ENCODE measurements around the gene SMAD7. TPM values are rescaled to one million over a fixed set of nuclear protein-coding genes. Genes with fewer than 3 reads are reported as not detected.

Gene SMAD7
- total and polyA plus RNA-seq, 2 experiments from 2014 or later: 11.8 to 29.8 TPM

DNA sequence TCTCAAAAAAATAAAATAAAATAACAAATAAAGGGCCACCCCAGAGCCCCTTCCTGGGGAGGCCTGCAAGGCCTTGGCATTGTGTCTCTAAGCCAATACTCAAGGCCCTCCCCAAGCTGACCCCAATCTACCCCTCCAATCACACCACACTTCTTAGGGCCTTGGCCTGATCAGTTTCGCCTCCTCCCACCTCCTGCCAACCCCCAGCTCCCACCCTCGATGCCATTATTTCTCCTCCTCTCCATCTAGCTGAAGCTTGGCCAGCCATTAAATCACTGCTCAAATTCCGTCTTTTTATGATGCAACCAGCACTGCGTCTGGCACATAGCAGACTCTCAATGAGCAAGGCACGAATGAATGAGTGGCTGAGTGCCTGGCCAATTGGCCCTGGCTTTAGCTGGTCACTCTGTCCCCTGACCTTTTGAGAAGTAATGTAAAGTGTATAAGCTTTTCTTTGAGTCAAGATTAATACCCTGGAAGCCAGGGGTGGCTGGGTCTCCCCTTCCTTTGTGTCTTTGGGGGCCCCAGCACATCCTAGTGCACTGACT, 55.9 kb downstream of the SMAD7 start:
- Histone ChIP-seq H3K4me2 (no peak overlapping the region), H3K36me3 (ENCODE audit: insufficient read depth) (no peaks in the 10 kb centered on the region), H3K79me2 (replicated peaks; ENCODE audit: insufficient read depth) (no peaks in the 10 kb centered on the region), H3K27ac (ENCODE audit: low read depth) (no peak overlapping the region), H3K9me2 (ENCODE audit: insufficient read depth) (no peaks in the 10 kb centered on the region), H4K20me1 (replicated peaks; ENCODE audit: insufficient read depth) (no peaks in the 10 kb centered on the region), H3K27me3 (ENCODE audit: insufficient read depth) (no peaks in the 10 kb centered on the region), H3K4me1 (ENCODE audit: insufficient read depth) (peaks cover 7% of the 10 kb centered on the region), H2AFZ (peak overlapping the region; percentile 43; the same call in 1 of the 2 replicates), H3F3A (replicated peaks; ENCODE audit: low read depth) (no peaks in the 10 kb centered on the region), H3K4me3 (no peak overlapping the region)
- Mint-ChIP-seq H3K4me3 (no peak overlapping the region), H3K36me3 (ENCODE audit: low read depth) (no peaks in the 10 kb centered on the region), H3K27me3 (ENCODE audit: insufficient read depth, low read depth, poor library complexity) (no peaks in the 10 kb centered on the region), H3K9me3 (no peaks in the 10 kb centered on the region), H3K4me1 (peaks cover 16% of the 10 kb centered on the region), H3K27ac (no peak overlapping the region)
- DNase-seq (ENCODE audit: low spot score): no peak
- TF ChIP-seq, protein P1, sequence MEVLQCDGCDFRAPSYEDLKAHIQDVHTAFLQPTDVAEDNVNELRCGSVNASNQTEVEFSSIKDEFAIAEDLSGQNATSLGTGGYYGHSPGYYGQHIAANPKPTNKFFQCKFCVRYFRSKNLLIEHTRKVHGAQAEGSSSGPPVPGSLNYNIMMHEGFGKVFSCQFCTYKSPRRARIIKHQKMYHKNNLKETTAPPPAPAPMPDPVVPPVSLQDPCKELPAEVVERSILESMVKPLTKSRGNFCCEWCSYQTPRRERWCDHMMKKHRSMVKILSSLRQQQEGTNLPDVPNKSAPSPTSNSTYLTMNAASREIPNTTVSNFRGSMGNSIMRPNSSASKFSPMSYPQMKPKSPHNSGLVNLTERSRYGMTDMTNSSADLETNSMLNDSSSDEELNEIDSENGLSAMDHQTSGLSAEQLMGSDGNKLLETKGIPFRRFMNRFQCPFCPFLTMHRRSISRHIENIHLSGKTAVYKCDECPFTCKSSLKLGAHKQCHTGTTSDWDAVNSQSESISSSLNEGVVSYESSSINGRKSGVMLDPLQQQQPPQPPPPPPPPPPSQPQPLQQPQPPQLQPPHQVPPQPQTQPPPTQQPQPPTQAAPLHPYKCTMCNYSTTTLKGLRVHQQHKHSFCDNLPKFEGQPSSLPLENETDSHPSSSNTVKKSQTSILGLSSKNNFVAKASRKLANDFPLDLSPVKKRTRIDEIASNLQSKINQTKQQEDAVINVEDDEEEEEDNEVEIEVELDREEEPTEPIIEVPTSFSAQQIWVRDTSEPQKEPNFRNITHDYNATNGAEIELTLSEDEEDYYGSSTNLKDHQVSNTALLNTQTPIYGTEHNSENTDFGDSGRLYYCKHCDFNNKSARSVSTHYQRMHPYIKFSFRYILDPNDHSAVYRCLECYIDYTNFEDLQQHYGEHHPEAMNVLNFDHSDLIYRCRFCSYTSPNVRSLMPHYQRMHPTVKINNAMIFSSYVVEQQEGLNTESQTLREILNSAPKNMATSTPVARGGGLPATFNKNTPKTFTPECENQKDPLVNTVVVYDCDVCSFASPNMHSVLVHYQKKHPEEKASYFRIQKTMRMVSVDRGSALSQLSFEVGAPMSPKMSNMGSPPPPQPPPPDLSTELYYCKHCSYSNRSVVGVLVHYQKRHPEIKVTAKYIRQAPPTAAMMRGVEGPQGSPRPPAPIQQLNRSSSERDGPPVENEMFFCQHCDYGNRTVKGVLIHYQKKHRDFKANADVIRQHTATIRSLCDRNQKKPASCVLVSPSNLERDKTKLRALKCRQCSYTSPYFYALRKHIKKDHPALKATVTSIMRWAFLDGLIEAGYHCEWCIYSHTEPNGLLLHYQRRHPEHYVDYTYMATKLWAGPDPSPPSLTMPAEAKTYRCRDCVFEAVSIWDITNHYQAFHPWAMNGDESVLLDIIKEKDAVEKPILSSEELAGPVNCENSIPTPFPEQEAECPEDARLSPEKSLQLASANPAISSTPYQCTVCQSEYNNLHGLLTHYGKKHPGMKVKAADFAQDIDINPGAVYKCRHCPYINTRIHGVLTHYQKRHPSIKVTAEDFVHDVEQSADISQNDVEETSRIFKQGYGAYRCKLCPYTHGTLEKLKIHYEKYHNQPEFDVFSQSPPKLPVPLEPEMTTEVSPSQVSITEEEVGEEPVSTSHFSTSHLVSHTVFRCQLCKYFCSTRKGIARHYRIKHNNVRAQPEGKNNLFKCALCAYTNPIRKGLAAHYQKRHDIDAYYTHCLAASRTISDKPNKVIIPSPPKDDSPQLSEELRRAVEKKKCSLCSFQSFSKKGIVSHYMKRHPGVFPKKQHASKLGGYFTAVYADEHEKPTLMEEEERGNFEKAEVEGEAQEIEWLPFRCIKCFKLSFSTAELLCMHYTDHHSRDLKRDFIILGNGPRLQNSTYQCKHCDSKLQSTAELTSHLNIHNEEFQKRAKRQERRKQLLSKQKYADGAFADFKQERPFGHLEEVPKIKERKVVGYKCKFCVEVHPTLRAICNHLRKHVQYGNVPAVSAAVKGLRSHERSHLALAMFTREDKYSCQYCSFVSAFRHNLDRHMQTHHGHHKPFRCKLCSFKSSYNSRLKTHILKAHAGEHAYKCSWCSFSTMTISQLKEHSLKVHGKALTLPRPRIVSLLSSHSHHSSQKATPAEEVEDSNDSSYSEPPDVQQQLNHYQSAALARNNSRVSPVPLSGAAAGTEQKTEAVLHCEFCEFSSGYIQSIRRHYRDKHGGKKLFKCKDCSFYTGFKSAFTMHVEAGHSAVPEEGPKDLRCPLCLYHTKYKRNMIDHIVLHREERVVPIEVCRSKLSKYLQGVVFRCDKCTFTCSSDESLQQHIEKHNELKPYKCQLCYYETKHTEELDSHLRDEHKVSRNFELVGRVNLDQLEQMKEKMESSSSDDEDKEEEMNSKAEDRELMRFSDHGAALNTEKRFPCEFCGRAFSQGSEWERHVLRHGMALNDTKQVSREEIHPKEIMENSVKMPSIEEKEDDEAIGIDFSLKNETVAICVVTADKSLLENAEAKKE (CRISPR knock-in tag; IDR thresholded peaks at IDR 0.05): no peak
- TF ChIP-seq, protein P2, sequence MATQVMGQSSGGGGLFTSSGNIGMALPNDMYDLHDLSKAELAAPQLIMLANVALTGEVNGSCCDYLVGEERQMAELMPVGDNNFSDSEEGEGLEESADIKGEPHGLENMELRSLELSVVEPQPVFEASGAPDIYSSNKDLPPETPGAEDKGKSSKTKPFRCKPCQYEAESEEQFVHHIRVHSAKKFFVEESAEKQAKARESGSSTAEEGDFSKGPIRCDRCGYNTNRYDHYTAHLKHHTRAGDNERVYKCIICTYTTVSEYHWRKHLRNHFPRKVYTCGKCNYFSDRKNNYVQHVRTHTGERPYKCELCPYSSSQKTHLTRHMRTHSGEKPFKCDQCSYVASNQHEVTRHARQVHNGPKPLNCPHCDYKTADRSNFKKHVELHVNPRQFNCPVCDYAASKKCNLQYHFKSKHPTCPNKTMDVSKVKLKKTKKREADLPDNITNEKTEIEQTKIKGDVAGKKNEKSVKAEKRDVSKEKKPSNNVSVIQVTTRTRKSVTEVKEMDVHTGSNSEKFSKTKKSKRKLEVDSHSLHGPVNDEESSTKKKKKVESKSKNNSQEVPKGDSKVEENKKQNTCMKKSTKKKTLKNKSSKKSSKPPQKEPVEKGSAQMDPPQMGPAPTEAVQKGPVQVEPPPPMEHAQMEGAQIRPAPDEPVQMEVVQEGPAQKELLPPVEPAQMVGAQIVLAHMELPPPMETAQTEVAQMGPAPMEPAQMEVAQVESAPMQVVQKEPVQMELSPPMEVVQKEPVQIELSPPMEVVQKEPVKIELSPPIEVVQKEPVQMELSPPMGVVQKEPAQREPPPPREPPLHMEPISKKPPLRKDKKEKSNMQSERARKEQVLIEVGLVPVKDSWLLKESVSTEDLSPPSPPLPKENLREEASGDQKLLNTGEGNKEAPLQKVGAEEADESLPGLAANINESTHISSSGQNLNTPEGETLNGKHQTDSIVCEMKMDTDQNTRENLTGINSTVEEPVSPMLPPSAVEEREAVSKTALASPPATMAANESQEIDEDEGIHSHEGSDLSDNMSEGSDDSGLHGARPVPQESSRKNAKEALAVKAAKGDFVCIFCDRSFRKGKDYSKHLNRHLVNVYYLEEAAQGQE (IDR thresholded peaks at IDR 0.05; ENCODE audit: unreplicated experiment): no peak
- TF ChIP-seq ZNF331 (CRISPR knock-in tag; IDR thresholded peaks at IDR 0.05; ENCODE audit: low read depth): no peak
- no peak for TF ChIP-seq CREB1 (CRISPR knock-in tag; IDR thresholded peaks at IDR 0.05; ENCODE audit: low read depth)
- no peak for TF ChIP-seq STAT1 (IDR thresholded peaks at IDR 0.05; ENCODE audit: unreplicated experiment)
- ATAC-seq: no peak
